Prostate gland (tissue), 2 donors: Measurements from ENCODE around the gene DBT.

Experiments
- POLR2A ChIP-seq: fragments of 450-650 bp; IDR thresholded peaks from one replicate; pipeline ENCODE4 v1.6.1; 2016; ENCODE audit warnings: antibody characterized with exemption, mild to moderate bottlenecking
- POLR2AphosphoS5 ChIP-seq: sonication (generic); formaldehyde crosslinking; IDR thresholded peaks from one replicate; pipeline ENCODE4 v1.6.1; 2017; ENCODE audit warnings: antibody characterized with exemption
- TF ChIP-seq, protein P1 (sequence below), 4 experiments: fragments of 200-600 bp in 2 of 4; fragments of 450-650 bp in 2 of 4; sonication (generic) in 2 of 4; IDR thresholded peaks; 1 replicate in 3 of 4; 2 replicates in 1 of 4; pipeline ENCODE4 v1.5.1; 2016 to 2019; ENCODE audit warnings: antibody characterized with exemption in 4 of 4, mild to moderate bottlenecking in 2 of 4, moderate library complexity in 2 of 4

DNA sequence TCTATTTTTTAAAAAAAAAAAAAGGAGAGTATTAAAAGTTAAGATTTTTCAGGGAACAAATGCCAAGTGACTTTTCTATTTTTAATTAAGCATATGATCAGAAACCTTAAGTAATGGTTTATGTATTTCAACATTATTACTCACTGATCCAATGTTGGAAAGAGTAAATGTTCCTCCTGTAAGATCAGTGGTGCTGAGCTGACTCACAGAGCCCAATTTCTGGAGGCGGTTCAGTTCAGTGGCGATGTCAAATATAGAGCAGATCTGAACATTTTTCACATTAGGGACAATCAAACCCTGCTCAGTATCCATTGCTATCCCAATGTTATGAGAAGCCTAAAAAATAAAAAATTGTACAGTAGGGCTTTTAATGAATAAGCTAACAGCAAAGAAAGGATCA lies 43.3 kb downstream of the DBT start:
- TF ChIP-seq, protein P1, sequence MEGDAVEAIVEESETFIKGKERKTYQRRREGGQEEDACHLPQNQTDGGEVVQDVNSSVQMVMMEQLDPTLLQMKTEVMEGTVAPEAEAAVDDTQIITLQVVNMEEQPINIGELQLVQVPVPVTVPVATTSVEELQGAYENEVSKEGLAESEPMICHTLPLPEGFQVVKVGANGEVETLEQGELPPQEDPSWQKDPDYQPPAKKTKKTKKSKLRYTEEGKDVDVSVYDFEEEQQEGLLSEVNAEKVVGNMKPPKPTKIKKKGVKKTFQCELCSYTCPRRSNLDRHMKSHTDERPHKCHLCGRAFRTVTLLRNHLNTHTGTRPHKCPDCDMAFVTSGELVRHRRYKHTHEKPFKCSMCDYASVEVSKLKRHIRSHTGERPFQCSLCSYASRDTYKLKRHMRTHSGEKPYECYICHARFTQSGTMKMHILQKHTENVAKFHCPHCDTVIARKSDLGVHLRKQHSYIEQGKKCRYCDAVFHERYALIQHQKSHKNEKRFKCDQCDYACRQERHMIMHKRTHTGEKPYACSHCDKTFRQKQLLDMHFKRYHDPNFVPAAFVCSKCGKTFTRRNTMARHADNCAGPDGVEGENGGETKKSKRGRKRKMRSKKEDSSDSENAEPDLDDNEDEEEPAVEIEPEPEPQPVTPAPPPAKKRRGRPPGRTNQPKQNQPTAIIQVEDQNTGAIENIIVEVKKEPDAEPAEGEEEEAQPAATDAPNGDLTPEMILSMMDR (IDR thresholded peaks at IDR 0.05): no peak
- TF ChIP-seq POLR2A: no peak
- no peak for TF ChIP-seq POLR2AphosphoS5
